Naive thymus-derived CD8-positive, alpha-beta T cell (primary cell): ENCODE measurements around the gene DIPK1B. TPM values are rescaled to one million over a fixed set of nuclear protein-coding genes. Genes with fewer than 3 reads are reported as not detected.
"Not testable (repeated sequence)": the region's sequence is repeated elsewhere in the genome, so short reads cannot be mapped to it uniquely, and the experiment has no call there.

Source experiments
- ATAC-seq, 2 donors: fragments of 150-1000 bp; cut with Tn5 transposase in 1 of 2; sonication (Bioruptor Pico), chemical (Tn5 transposase) in 1 of 2; 1 replicate in 1 of 2; 2 replicates in 1 of 2; pipeline ENCODE4 v1.10.0; 2021; ENCODE audit warnings: mild to moderate bottlenecking in 2 of 2, moderate library complexity in 2 of 2
- POLR2A ChIA-PET: fragments of 350-600 bp; sonication (Branson Sonifier 250); formaldehyde crosslinking; loops from one replicate; lab custom pipeline; 2021; ENCODE audit warnings: antibody characterized with exemption; lab: Charles Lee
- DNase-seq, 10 donors: peaks; one replicate each; pipeline versions ENCODE4 v3.0.0 to v3.0.0-alpha.2; 2020 to 2022
- H3K27ac Mint-ChIP-seq, 10 donors: one replicate each; pipeline ENCODE4 v1.8.0; 2020 to 2022; ENCODE audit warnings: mild to moderate bottlenecking in 10 of 10, mixed read lengths in 10 of 10, moderate library complexity in 4 of 10, inconsistent platforms in 1 of 10
- H3K27me3 Mint-ChIP-seq, 5 donors: one replicate each; pipeline ENCODE4 v1.8.0; 2021 to 2022; ENCODE audit warnings: mixed read lengths in 5 of 5
- H3K36me3 Mint-ChIP-seq, 3 donors: one replicate each; pipeline ENCODE4 v1.8.0; 2020 to 2022; ENCODE audit warnings: mixed read lengths in 3 of 3, mild to moderate bottlenecking in 2 of 3, inconsistent platforms in 1 of 3
- H3K4me1 Mint-ChIP-seq, 4 donors: one replicate each; pipeline ENCODE4 v1.8.0; 2021 to 2022; ENCODE audit warnings: mixed read lengths in 4 of 4
- H3K4me3 Mint-ChIP-seq, 10 donors: one replicate each; pipeline ENCODE4 v1.8.0; 2020 to 2022; ENCODE audit warnings: mild to moderate bottlenecking in 10 of 10, mixed read lengths in 10 of 10, moderate library complexity in 6 of 10, inconsistent platforms in 1 of 10
- H3K9me3 Mint-ChIP-seq, 9 donors: one replicate each; pipeline ENCODE4 v1.8.0; 2020 to 2022; ENCODE audit warnings: mixed read lengths in 9 of 9, mild to moderate bottlenecking in 3 of 9, inconsistent platforms in 1 of 9, moderate library complexity in 1 of 9
- polyA plus RNA-seq, 3 donors: library from polyadenylated mRNA; unstranded; fragments of 300-500 nt; fragmentation: Illumina TruSeq; gene quantifications; one replicate each; pipeline ENCODE4 v1.2.3, GENCODE V29; 2021
- total RNA-seq, 8 experiments: library from RNA in 2 of 8; stranded (reverse) in 2 of 8; gene quantifications; one replicate each; pipeline ENCODE4 v1.2.3 and lab custom pipeline; 2021 to 2026

DIPK1B gene
- total and polyA plus RNA-seq, 5 experiments from 2014 or later: 0.07 to 1.1 (median 0.58) TPM; not detected in 2

DNA sequence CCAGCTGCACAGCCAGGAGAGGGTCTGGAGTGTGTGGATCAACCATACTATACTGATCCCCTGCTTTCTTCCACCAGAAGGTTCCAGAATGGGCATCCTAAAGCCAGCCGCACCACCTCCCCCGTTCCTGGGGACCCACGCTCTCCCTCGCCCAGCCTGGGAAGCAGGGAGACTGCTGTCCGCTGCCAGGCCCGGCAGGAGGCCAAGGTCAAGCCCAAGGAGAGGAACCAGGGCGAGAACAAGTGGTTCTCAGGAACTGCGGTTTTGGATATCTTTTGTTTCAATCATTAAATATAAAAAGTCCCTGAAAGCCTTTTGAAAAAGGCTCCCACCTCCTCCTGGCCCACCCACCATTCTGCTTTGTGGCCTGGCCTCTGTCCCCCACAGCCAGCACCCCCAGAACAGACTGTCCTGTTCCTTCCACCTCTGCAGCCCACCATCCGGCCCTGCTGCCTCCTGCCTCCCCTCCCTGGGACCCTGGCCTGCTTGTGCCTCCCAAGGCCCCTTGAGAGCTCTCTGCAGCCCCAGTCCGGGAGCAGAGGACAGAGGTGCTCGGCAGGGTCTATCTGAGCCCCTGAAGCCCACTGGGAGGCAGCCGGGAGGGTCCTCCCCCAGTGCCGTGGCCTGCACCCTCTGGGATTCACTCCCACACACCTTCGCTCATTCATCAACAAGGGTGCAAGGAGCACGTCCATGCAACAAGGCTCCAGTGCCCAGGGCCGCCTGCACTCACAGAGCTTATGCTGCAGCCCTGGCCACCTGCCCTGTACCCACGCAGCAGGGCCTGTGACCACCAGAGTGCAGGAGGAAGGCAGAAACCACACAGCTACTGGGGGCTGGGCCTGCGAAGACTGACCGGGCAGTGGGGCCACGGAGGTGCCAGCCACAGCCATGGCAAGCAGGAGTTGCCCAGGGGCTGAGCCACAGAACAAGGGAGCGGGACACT is 36.6 kb downstream of the DIPK1B start:
- H3K4me3 Mint-ChIP-seq: no peak overlapping the region
- H3K27ac Mint-ChIP-seq: peak overlapping the region in 1 of 10 donors; percentile 31
- ATAC-seq: no peak
- peaks cover 0 to 9% (median 0%) of the 10 kb centered on the region in 5 donors for H3K27me3 Mint-ChIP-seq
- peaks cover 2 to 27% (median 18%) of the 10 kb centered on the region in 9 donors for H3K9me3 Mint-ChIP-seq
- DNase-seq: no peak
- H3K36me3 Mint-ChIP-seq: peaks cover 0 to 15% (median 7%) of the 10 kb centered on the region in 3 donors
- POLR2A ChIA-PET: interaction anchor here (0.6 to 1.7 kb wide), 3 partner anchors 19 to 22 kb away, joined by 3 to 5 read pairs (median 4); no protein-coding TSS in a partner anchor
- H3K4me1 Mint-ChIP-seq: peaks cover 0 to 13% (median 0%) of the 10 kb centered on the region in 4 donors

DNA sequence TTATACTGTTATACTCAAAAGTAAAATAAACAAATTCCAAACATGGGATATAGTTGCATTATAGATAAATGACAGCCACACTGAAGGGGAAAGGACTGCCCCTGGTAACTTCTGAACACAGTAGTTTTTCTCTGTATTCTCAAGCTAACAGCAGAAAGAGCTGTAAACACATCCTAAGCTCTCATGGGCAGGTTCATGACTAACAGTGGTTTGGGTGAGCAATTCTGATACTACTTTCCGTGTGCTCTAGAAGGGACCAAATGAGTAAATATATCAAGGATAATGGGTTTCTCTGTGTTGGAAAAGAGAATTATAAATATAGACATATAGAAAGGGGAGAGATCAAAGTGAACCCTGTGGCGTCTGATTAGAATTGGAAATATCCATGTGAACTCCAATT is 38.2 kb downstream of the DIPK1B start:
- peaks cover 0 to 12% (median 2%) of the 10 kb centered on the region in 5 donors for H3K27me3 Mint-ChIP-seq
- POLR2A ChIA-PET: no interaction called here

DNA sequence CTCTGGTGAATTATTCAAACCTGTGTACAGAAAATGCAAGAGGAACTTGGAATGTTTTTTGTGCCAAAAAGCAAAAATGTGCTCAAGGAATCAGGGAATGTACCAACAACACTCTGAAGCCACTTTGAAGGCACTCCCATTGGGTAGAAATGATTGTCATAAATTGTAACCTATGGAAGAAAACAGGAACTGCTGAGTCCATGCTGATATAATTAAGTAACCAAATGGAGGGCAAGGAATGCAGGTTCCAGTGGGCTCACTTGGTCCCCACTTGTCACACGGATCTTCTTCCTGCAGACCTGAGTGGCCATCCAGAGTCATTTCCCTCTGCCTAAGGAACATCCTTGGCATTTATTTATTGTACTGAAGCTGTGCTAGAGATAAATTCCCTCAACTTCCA is 38.9 kb downstream of the DIPK1B start:
- DNase-seq (no peak), ATAC-seq (no peak)
- POLR2A ChIA-PET: no interaction called here
- H3K36me3 Mint-ChIP-seq: peaks cover 0 to 15% (median 7%) of the 10 kb centered on the region in 3 donors
- H3K4me3 Mint-ChIP-seq: no peak overlapping the region
- peaks cover 0 to 14% (median 0%) of the 10 kb centered on the region in 4 donors for H3K4me1 Mint-ChIP-seq
- H3K27ac Mint-ChIP-seq: no peak overlapping the region
- peaks cover 2 to 32% (median 18%) of the 10 kb centered on the region in 9 donors for H3K9me3 Mint-ChIP-seq
- peaks cover 0 to 16% (median 2%) of the 10 kb centered on the region in 5 donors for H3K27me3 Mint-ChIP-seq

More for the DNA sequence above, 38.2 kb downstream of the DIPK1B start:
- Mint-ChIP-seq H3K4me1 (peaks cover 0 to 14% (median 0%) of the 10 kb centered on the region in 4 donors), H3K36me3 (peaks cover 0 to 15% (median 7%) of the 10 kb centered on the region in 3 donors), H3K4me3 (no peak overlapping the region), H3K9me3 (peaks cover 2 to 28% (median 18%) of the 10 kb centered on the region in 9 donors), H3K27ac (no peak overlapping the region)
- ATAC-seq: no peak
- DNase-seq: no peak

DNA sequence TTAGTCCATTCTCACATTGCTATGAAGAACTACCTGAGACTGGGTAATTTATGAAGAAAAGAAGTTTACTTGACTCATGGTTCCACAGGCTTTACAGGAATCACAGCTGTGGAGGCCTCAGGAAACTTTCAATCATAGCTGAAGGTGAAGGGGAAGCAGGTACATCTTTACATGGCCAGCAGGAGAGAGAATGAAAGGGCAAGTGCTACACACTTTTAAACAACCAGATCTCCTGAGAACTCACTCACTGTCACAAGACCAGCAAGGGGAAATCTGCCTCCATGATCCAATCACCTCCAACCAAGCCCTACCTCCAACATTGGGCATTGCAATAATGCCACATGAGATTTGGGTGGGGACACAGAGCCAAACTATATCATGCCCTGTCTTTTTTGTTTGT is 39.4 kb downstream of the DIPK1B start:
- POLR2A ChIA-PET: no interaction called here
- Mint-ChIP-seq H3K27me3 (peaks cover 0 to 21% (median 2%) of the 10 kb centered on the region in 5 donors), H3K4me1 (peaks cover 0 to 14% (median 0%) of the 10 kb centered on the region in 4 donors), H3K9me3 (peaks cover 2 to 32% (median 18%) of the 10 kb centered on the region in 9 donors), H3K4me3 (no peak overlapping the region), H3K27ac (no peak overlapping the region), H3K36me3 (peaks cover 0 to 15% (median 7%) of the 10 kb centered on the region in 3 donors)
- DNase-seq (no peak), ATAC-seq (no peak)

DNA sequence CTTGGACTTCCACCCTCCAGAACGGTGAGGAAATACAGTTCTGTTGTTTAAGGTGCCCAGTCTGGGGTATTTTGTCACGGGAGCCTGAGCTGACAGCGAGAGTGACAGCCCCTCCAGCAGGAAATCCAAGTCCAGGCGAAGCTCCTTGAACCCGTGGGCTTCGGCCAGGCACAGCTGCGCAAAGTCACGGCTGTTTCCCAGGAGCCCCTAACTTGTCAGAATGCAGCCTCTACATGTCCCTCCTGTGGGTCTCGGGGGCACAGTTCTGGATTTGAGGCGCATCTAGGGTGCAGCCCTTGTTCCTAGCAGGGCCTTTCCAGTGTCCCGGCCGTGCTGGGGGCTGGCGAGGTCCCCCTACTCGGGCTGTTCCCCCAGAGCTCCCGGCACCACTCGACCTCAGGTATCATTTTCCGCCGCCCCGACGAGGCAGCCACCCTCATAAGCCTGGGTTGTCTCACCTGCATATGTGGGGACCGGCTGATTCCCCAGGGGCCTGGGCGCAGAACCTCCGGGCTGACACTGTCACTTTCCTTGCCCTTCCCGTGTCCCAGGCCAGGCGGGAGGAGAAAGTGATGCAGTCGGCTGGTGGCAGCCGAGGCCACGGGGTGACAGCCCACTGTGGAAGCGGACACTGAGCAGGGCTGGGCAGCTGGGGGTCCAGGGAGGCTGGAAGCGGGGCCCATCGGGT is 41.1 kb downstream of the DIPK1B start:
- H3K4me3 Mint-ChIP-seq: no peak overlapping the region
- no peak for ATAC-seq
- no peak overlapping the region for H3K27ac Mint-ChIP-seq
- H3K9me3 Mint-ChIP-seq: peaks cover 2 to 32% (median 18%) of the 10 kb centered on the region in 9 donors
- H3K4me1 Mint-ChIP-seq: peaks cover 0 to 11% (median 0%) of the 10 kb centered on the region in 4 donors
- POLR2A ChIA-PET: no interaction called here
- H3K36me3 Mint-ChIP-seq: peaks cover 0 to 15% (median 7%) of the 10 kb centered on the region in 3 donors
- no peak for DNase-seq
- peaks cover 0 to 18% (median 2%) of the 10 kb centered on the region in 5 donors for H3K27me3 Mint-ChIP-seq

DNA sequence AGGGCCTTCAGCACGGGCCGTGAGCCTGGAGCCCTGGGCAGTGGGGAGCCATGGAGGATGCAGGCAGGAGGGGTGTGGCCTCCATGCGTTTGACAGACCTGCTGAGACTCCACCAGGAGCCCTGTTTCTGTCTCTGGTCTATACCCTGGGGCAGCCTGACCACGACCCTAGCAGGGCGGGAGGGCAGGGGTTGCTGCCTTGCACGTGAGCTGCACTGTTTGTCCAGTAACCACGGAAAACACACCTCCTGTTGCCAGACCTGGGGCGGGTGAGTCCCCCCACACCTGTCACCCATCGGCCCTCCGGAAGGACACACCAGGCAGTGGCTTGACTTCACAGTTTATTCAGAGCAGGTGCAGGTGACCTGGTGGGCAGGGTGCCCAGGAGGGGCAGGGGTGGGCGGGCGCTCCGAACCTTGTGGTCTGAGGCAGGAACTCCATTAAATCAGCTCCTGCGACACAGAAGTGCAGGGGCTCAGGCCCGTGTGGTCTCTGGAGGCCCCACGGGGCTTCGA is 41.7 kb downstream of the DIPK1B start:
- no peak for DNase-seq
- Mint-ChIP-seq H3K27ac (no peak overlapping the region), H3K27me3 (peaks cover 0 to 16% (median 2%) of the 10 kb centered on the region in 5 donors), H3K4me3 (no peak overlapping the region), H3K9me3 (peaks cover 2 to 32% (median 18%) of the 10 kb centered on the region in 9 donors), H3K4me1 (peaks cover 0 to 9% (median 0%) of the 10 kb centered on the region in 4 donors), H3K36me3 (peaks cover 0 to 15% (median 7%) of the 10 kb centered on the region in 3 donors)
- no peak for ATAC-seq
- POLR2A ChIA-PET: no interaction called here

DNA sequence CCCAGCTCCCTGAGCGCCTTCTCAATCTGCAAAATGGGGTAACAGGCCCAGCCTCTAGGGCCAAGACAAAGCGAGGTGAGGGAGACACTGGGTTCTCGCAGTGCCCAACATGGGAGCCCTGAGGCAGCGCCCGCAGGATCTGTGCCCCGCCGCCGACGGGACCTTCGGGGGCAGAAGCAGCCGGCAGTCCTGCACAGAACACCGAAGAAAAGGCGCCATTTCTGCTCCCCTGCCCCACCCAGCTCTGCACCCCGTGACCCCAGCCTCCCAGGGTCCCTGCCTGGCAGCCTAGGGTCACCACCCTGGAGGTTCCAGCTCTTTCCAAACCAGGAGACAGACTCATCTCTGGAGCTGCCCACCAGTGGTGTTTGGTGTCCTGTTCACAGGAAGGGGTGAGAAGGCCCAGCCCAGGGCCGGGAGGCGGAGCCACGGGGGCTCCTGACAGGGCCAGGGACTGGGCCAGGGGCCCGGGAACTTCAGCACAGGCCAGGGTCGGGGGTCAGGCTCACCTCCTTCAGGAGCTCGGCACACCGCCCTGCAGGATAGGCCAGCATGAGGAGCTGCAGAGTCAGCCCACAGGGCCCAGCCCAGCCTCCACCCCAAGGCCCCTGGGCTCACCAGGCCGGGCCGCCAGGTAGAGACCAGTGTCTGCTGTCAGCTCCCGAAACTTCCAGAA is 42.4 kb downstream of the DIPK1B start:
- ATAC-seq: no peak
- Mint-ChIP-seq H3K4me1 (peaks cover 0 to 3% (median 0%) of the 10 kb centered on the region in 4 donors), H3K9me3 (peaks cover 2 to 32% (median 18%) of the 10 kb centered on the region in 9 donors), H3K4me3 (no peak overlapping the region), H3K27me3 (peaks cover 0 to 15% (median 2%) of the 10 kb centered on the region in 5 donors), H3K36me3 (peaks cover 0 to 15% (median 7%) of the 10 kb centered on the region in 3 donors), H3K27ac (no peak overlapping the region)
- peak in 1 of 10 donors; percentile 40 for DNase-seq
- POLR2A ChIA-PET: no interaction called here

DNA sequence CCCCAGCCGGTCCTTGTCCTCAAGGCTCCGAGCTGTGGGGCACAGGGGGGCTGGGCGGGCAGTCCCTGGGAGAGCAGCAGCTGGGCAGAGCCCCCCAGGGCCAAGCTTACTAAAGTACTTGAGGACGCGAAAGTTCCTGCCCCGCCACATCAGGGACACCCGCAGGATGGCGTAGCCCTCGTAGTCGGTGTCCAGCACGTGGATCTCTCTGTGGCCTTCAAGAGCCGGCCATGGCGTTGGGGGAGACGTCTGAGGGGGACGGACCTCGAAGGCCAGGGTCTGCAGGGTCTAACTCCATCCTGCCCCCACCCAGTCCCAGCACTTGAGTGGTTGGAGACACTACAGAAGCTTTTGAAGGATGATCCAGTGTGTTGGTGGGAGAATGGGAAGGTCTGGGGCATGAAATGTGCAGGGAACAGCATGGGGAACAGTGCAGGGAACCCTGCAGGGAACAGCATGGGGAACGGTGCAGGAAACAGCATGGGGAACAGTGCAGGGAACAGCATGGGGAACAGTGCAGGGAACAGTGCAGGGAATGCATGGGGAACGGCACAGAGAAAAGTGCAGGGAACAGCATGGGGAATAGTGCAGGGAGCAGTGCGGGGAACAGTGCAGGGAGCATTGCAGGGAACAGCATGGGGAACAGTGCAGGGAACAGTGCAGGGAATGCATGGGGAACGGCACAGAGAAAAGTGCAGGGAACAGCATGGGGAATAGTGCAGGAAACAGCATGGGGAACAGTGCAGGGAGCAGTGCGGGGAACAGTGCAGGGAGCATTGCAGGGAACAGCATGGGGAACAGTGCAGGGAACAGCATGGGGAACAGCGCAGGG is 43.1 kb downstream of the DIPK1B start:
- DNase-seq: peak in 1 of 10 donors; percentile 22
- ATAC-seq, H3K4me1 Mint-ChIP-seq, POLR2A ChIA-PET, H3K4me3 Mint-ChIP-seq: not testable (repeated sequence)
- Mint-ChIP-seq H3K9me3 (peaks cover 2 to 30% (median 18%) of the 10 kb centered on the region in 9 donors), H3K27ac (peak overlapping the region in 1 of 10 donors; percentile 1), H3K36me3 (peaks cover 0 to 15% (median 7%) of the 10 kb centered on the region in 3 donors), H3K27me3 (peaks cover 0 to 19% (median 3%) of the 10 kb centered on the region in 5 donors)

DNA sequence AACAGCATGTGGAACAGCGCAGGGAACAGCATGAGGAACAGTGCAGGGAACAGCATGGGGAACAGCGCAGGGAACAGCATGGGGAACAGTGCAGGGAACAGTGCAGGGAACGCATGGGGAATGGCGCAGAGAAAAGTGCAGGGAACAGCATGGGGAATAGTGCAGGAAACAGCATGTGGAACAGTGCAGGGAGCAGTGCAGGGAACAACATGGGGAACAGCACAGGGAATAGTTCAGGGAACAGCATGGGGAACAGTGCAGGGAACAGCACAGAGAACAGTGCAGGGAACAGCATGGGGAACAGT is 43.7 kb downstream of the DIPK1B start:
- peaks cover 2 to 26% (median 18%) of the 10 kb centered on the region in 9 donors for H3K9me3 Mint-ChIP-seq
- H3K27me3 Mint-ChIP-seq: peaks cover 0 to 21% (median 3%) of the 10 kb centered on the region in 5 donors
- POLR2A ChIA-PET: no interaction called here
- H3K27ac Mint-ChIP-seq: no peak overlapping the region
- H3K4me3 Mint-ChIP-seq: no peak overlapping the region
- H3K36me3 Mint-ChIP-seq: peaks cover 0 to 15% (median 7%) of the 10 kb centered on the region in 3 donors
- DNase-seq: no peak
- H3K4me1 Mint-ChIP-seq: peaks cover 0 to 7% (median 2%) of the 10 kb centered on the region in 4 donors
- no peak for ATAC-seq

DNA sequence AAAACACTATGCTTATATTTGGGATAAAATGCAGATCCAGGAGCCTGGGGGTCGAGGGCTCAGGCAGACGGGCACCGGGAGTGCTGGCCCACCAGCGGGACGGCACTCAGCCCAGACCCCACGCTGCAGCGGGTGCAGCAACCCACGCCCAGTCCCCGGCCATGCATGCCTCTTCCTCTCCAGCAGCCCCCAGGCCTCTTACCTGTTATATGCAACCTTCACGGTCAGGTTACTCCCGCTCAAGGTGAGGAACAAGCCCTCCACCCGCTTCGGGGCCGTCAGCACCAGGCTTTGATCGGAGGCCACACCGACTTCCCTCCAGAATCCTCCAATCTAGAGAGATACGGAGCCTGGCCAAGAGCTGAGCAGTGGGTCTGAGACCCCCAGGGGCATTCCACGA is 44.5 kb downstream of the DIPK1B start:
- POLR2A ChIA-PET: interaction anchor here (2.3 kb wide), 1 partner anchor 29 kb away, joined by 8 read pairs; no protein-coding TSS in a partner anchor

DNA sequence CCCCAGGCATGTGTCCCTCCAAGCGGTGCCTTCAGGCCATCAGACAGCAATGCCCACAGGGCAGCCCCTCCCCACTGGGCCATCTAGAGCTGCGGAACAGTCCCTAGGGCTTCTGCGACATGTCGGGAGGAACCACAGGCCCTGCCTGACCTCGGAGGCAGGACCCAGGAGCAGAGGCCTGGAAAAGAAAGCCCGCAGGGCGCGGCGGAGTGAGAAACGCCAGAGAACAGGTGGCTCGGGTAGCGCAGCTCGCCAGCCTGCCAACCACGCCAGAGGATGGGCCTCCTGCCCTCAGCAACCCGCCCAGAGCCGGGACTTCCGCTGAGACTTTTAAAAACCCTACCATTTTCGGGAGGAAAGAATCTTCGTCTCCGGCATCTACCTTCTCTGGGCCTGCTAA is 45.0 kb downstream of the DIPK1B start:
- Mint-ChIP-seq H3K27me3 (peaks cover 0 to 25% (median 3%) of the 10 kb centered on the region in 5 donors), H3K27ac (no peak overlapping the region), H3K36me3 (peaks cover 0 to 6% (median 4%) of the 10 kb centered on the region in 3 donors), H3K4me3 (no peak overlapping the region), H3K9me3 (peaks cover 2 to 15% (median 7%) of the 10 kb centered on the region in 9 donors), H3K4me1 (peaks cover 0 to 7% (median 2%) of the 10 kb centered on the region in 4 donors)
- no peak for ATAC-seq
- DNase-seq: peak in 1 of 10 donors; percentile 59
- POLR2A ChIA-PET: interaction anchor here (2.3 kb wide), 1 partner anchor 30 kb away, joined by 8 read pairs; no protein-coding TSS in a partner anchor

More for the DNA sequence above, 44.5 kb downstream of the DIPK1B start:
- H3K4me3 Mint-ChIP-seq: no peak overlapping the region
- H3K36me3 Mint-ChIP-seq: peaks cover 0 to 10% (median 7%) of the 10 kb centered on the region in 3 donors
- H3K27ac Mint-ChIP-seq: no peak overlapping the region
- DNase-seq: peak in 1 of 10 donors; percentile 45
- H3K9me3 Mint-ChIP-seq: peaks cover 2 to 20% (median 12%) of the 10 kb centered on the region in 9 donors
- no peak for ATAC-seq
- H3K4me1 Mint-ChIP-seq: peaks cover 0 to 7% (median 2%) of the 10 kb centered on the region in 4 donors
- peaks cover 0 to 26% (median 3%) of the 10 kb centered on the region in 5 donors for H3K27me3 Mint-ChIP-seq
